Loucy (cell line): ENCODE data around the gene UBALD1.

ENCODE experiments used
- H2AFZ ChIP-seq: fragments of 200-600 bp; sonication (generic); 2 replicates; pipeline ENCODE4 v1.6.0; 2016; ENCODE audit warnings: antibody characterized with exemption, mild to moderate bottlenecking, low read length, moderate library complexity
- H3F3A ChIP-seq: fragments of 200-600 bp; 2 replicates; pipeline ENCODE4 v1.6.0; 2016; ENCODE audit warnings: antibody characterized with exemption, low read depth, mild to moderate bottlenecking
- H3K27me3 ChIP-seq: fragments of 200-600 bp; sonication (generic); 2 replicates; pipeline ENCODE4 v1.6.1; 2014; ENCODE audit warnings: low read length, mild to moderate bottlenecking; ENCODE audit not compliant: insufficient read depth, poor library complexity, severe bottlenecking
- H3K36me3 ChIP-seq: fragments of 200-600 bp; sonication (generic); 2 replicates; pipeline ENCODE4 v1.6.1; 2016; ENCODE audit warnings: low read length; ENCODE audit not compliant: insufficient read depth
- H3K4me1 ChIP-seq: fragments of 200-600 bp; sonication (generic); 2 replicates; pipeline ENCODE4 v1.5.1; 2014; ENCODE audit warnings: low read length, mild to moderate bottlenecking; ENCODE audit not compliant: insufficient read depth, poor library complexity, severe bottlenecking
- H3K4me2 ChIP-seq: fragments of 200-600 bp; sonication (generic); 2 replicates; pipeline ENCODE4 v1.6.0; 2014; ENCODE audit warnings: antibody characterized with exemption, low read length, low read depth, mild to moderate bottlenecking; ENCODE audit not compliant: poor library complexity, severe bottlenecking
- H3K4me3 ChIP-seq: fragments of 200-600 bp; sonication (generic); 2 replicates; pipeline ENCODE4 v1.5.1; 2014; ENCODE audit warnings: low read length, mild to moderate bottlenecking, mixed read lengths; ENCODE audit not compliant: poor library complexity, severe bottlenecking
- H3K79me2 ChIP-seq: fragments of 200-600 bp; sonication (generic); 2 replicates; pipeline ENCODE4 v1.6.1; 2014; ENCODE audit warnings: low read length; ENCODE audit not compliant: insufficient read depth
- H3K9ac ChIP-seq: fragments of 200-600 bp; sonication (generic); 2 replicates; pipeline ENCODE4 v1.6.0; 2014; ENCODE audit warnings: mild to moderate bottlenecking, low read depth, low read length, moderate library complexity; ENCODE audit not compliant: poor library complexity, severe bottlenecking
- H3K9me2 ChIP-seq: fragments of 200-600 bp; sonication (generic); replicated peaks from 2 replicates; pipeline ENCODE4 v1.6.1; 2016; ENCODE audit warnings: low read depth, low read length, mixed read lengths
- H3K9me3 ChIP-seq: fragments of 200-600 bp; sonication (generic); 2 replicates; pipeline ENCODE4 v1.6.1; 2014; ENCODE audit warnings: mild to moderate bottlenecking, antibody characterized with exemption, low read length, low read depth; ENCODE audit not compliant: insufficient read depth
- H4K20me1 ChIP-seq: fragments of 200-600 bp; sonication (generic); 2 replicates; pipeline ENCODE4 v1.6.0; 2014; ENCODE audit warnings: antibody characterized with exemption, low read length, mild to moderate bottlenecking; ENCODE audit not compliant: insufficient read depth, poor library complexity, severe bottlenecking
- EZH2phosphoT487 ChIP-seq: fragments of 200-600 bp; IDR thresholded peaks from 2 replicates; pipeline ENCODE4 v1.6.1; 2018; ENCODE audit warnings: antibody characterized with exemption, mild to moderate bottlenecking, moderate library complexity, borderline replicate concordance
- TF ChIP-seq, protein P1 (sequence below): fragments of 200-600 bp; sonication (generic); conservative IDR thresholded peaks from 2 replicates; pipeline ENCODE4 v1.5.1; 2014; ENCODE audit warnings: mild to moderate bottlenecking, antibody characterized with exemption, low read length

The UBALD1 gene

DNA sequence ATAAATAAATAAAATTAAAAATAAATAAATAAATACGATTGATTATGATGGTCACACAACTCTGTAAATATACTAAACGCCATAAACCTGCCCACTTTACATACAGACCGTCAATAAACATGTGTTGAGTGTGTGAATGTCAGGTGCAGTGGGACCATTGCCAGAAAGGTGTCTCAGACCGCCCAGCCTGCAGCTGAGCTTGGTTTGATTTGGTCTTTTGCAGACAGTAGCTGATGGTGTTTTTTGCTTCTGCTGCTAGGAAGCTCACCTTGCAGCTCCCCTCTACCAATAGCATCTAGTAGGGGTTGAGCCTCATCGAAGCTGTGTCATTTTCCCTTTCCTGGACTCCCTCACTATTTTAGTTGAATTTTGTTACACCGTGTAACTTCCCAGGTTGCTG, 23.5 kb downstream of the UBALD1 start:
- Histone ChIP-seq H3K36me3 (no peaks in the 10 kb centered on the region), H3F3A (no peaks in the 10 kb centered on the region), H3K4me3 (no peak overlapping the region), H3K9ac (no peak overlapping the region), H3K4me1 (no peaks in the 10 kb centered on the region), H4K20me1 (no peaks in the 10 kb centered on the region), H3K27me3 (no peaks in the 10 kb centered on the region), H3K9me3 (no peaks in the 10 kb centered on the region), H2AFZ (no peak overlapping the region), H3K4me2 (no peak overlapping the region), H3K9me2 (no peaks in the 10 kb centered on the region), H3K79me2 (no peaks in the 10 kb centered on the region)
- no peak for TF ChIP-seq EZH2phosphoT487
- TF ChIP-seq, protein P1, sequence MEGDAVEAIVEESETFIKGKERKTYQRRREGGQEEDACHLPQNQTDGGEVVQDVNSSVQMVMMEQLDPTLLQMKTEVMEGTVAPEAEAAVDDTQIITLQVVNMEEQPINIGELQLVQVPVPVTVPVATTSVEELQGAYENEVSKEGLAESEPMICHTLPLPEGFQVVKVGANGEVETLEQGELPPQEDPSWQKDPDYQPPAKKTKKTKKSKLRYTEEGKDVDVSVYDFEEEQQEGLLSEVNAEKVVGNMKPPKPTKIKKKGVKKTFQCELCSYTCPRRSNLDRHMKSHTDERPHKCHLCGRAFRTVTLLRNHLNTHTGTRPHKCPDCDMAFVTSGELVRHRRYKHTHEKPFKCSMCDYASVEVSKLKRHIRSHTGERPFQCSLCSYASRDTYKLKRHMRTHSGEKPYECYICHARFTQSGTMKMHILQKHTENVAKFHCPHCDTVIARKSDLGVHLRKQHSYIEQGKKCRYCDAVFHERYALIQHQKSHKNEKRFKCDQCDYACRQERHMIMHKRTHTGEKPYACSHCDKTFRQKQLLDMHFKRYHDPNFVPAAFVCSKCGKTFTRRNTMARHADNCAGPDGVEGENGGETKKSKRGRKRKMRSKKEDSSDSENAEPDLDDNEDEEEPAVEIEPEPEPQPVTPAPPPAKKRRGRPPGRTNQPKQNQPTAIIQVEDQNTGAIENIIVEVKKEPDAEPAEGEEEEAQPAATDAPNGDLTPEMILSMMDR, result no peak

DNA sequence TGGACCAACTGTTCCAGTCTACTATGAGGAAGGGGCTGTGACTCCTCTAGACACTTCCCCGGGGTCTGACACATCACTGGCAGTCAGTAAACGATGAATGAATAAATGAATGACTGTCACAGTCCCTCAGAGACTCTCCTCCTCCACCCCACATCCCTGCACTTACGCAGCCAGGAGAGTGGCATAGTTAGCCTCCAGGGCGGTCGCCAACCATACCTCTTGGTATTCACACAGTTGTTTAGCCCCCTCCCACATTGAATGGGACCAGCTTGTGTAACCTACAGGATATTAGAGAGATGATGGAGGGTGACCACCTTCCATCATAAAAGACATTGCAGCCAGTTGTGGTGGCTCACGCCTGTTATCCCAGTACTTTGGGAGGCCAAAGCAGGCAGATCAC, 25.7 kb downstream of the UBALD1 start:
- Histone ChIP-seq H3K4me3 (no peak overlapping the region), H3K36me3 (no peaks in the 10 kb centered on the region), H3K9ac (no peak overlapping the region), H3K9me2 (no peaks in the 10 kb centered on the region), H2AFZ (no peak overlapping the region), H3K4me2 (no peak overlapping the region), H3K4me1 (no peaks in the 10 kb centered on the region), H4K20me1 (no peaks in the 10 kb centered on the region), H3K9me3 (no peaks in the 10 kb centered on the region), H3K27me3 (no peaks in the 10 kb centered on the region), H3K79me2 (no peaks in the 10 kb centered on the region), H3F3A (no peaks in the 10 kb centered on the region)
- TF ChIP-seq EZH2phosphoT487, result no peak
- TF ChIP-seq, protein P1, result no peak

DNA sequence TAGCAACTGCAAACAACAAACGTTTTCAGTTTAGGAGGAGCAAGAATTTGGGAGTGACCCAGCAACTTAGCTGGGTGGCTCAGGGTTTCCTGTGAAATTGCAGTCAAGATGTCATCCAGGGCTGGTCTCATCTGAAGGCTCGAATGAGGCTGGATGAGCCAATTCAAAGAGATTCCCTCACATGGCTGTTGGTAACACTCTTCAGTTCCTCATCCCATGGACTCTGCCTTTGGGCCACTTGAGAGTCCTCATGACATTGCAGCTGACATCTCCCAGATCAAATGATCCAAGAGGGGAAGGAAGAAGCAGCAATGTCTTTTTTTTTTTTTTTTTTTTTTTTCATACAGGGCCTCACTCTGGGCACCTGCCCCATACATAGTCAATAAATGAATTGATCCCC, 26.3 kb downstream of the UBALD1 start:
- no peaks in the 10 kb centered on the region for H3K27me3 ChIP-seq

More for the DNA sequence above, 26.3 kb downstream of the UBALD1 start:
- Histone ChIP-seq H3K36me3 (no peaks in the 10 kb centered on the region), H3F3A (no peaks in the 10 kb centered on the region), H3K9me2 (no peaks in the 10 kb centered on the region), H3K9me3 (no peaks in the 10 kb centered on the region), H3K4me3 (no peak overlapping the region), H3K4me1 (no peaks in the 10 kb centered on the region), H2AFZ (no peak overlapping the region), H4K20me1 (no peaks in the 10 kb centered on the region), H3K9ac (no peak overlapping the region), H3K79me2 (no peaks in the 10 kb centered on the region), H3K4me2 (no peak overlapping the region)
- TF ChIP-seq, protein P1, result no peak
- no peak for TF ChIP-seq EZH2phosphoT487
